GM12878 (cell line): ENCODE results near the gene MVK.

Experiments used
- CBX5 ChIP-seq: sonication (generic); IDR thresholded peaks from 2 replicates; pipeline ENCODE4 v1.6.1; 2016; ENCODE audit warnings: low read depth, moderate library complexity, mild to moderate bottlenecking, inconsistent platforms
- CEBPB ChIP-seq, 2 experiments: fragments of 150-350 bp in 1 of 2; IDR thresholded peaks; 2 replicates each; pipeline ENCODE4 v1.6.1; 2012 to 2014; ENCODE audit warnings: low read depth in 2 of 2, low read length in 2 of 2, borderline replicate concordance in 1 of 2, inconsistent platforms in 1 of 2
- FOXK2 ChIP-seq: fragments of 450-650 bp; IDR thresholded peaks from 2 replicates; pipeline ENCODE4 v1.6.1; 2017; ENCODE audit warnings: mild to moderate bottlenecking, moderate library complexity
- MEF2B ChIP-seq: fragments of 450-650 bp; IDR thresholded peaks from 2 replicates; pipeline ENCODE4 v1.6.1; 2018; ENCODE audit warnings: mild to moderate bottlenecking, moderate library complexity; ENCODE audit not compliant: partially characterized antibody, poor library complexity, severe bottlenecking
- NFIC ChIP-seq: IDR thresholded peaks from 2 replicates; pipeline ENCODE4 v1.6.1; 2012; ENCODE audit warnings: low read depth, mild to moderate bottlenecking, inconsistent platforms, low read length, moderate library complexity
- POLR2AphosphoS5 ChIP-seq: IDR thresholded peaks from 2 replicates; pipeline ENCODE4 v1.6.1; 2011; ENCODE audit warnings: mild to moderate bottlenecking, low read length, inconsistent platforms
- RCOR1 ChIP-seq: conservative IDR thresholded peaks from 2 replicates; pipeline ENCODE4 v1.6.1; 2012; ENCODE audit warnings: low read depth, low read length, improper control_type of control experiment
- SIN3A ChIP-seq: IDR thresholded peaks from 2 replicates; pipeline ENCODE4 v1.6.1; 2012; ENCODE audit warnings: low read depth, low read length, improper control_type of control experiment
- SP1 ChIP-seq: IDR thresholded peaks from one replicate; pipeline ENCODE4 v1.6.1; 2011; ENCODE audit warnings: low read depth, low read length
- STAT3 ChIP-seq: IDR thresholded peaks from 2 replicates; pipeline ENCODE4 v1.6.1; 2011; ENCODE audit warnings: low read depth, low read length, improper control_type of control experiment
- TAF1 ChIP-seq: IDR thresholded peaks from 2 replicates; pipeline ENCODE4 v1.6.1; 2011; ENCODE audit warnings: mild to moderate bottlenecking, low read depth, low read length, borderline replicate concordance
- TF ChIP-seq, protein P1 (sequence below), 3 experiments: IDR thresholded peaks in 2 of 3; conservative IDR thresholded peaks in 1 of 3; 2 replicates each; pipeline ENCODE4 v1.5.1; 2011; ENCODE audit warnings: low read depth in 3 of 3, low read length in 3 of 3, mild to moderate bottlenecking in 3 of 3, control low read depth in 2 of 3, moderate library complexity in 2 of 3, inconsistent platforms in 1 of 3, mixed read lengths in 1 of 3; ENCODE audit not compliant: control insufficient read depth in 2 of 3, insufficient read depth in 1 of 3; ENCODE audit errors: extremely low read depth in 1 of 3
- TF ChIP-seq, protein P2 (sequence below): IDR thresholded peaks from 2 replicates; pipeline ENCODE4 v1.6.1; 2012; ENCODE audit warnings: mild to moderate bottlenecking, low read depth, low read length

DNA sequence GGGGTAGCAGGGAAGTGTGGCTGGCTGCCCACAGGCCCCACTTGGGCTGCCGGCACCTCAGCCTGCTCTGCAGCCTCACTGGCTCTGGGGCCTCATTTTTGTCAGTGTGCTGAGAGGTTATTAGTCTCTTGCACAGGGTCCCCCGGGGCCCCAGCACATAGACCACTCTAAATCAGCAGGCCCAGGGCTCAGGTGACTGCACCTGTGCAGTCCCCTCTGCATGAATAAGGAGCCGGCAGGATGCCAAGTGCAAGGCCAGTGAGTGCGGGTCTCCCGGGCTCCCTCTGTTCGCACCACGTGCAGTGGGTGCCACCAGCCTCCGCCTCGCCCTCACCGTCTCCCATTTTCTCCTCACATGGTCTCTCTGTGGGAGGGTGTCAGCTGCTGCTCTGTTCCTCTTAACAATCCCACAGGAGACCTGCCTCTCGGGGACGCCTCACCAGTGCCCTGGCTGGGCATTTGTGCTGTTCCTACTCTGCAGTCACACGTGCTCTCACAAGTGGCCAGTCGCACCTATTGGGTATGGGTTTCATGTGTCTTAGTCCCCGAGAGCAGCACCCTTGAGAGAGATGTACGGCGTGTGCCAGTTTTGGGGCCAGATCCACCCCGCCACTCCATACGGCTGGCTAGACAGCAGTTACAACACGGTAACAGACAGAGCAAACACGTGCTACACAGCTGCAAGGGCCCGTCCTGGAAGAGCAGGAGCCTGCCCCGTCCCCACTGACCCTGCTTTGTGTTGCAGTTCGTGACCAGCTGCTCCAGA lies 40.7 kb upstream of the MVK start:
- TF ChIP-seq TAF1 = no peak
- TF ChIP-seq, protein P1, sequence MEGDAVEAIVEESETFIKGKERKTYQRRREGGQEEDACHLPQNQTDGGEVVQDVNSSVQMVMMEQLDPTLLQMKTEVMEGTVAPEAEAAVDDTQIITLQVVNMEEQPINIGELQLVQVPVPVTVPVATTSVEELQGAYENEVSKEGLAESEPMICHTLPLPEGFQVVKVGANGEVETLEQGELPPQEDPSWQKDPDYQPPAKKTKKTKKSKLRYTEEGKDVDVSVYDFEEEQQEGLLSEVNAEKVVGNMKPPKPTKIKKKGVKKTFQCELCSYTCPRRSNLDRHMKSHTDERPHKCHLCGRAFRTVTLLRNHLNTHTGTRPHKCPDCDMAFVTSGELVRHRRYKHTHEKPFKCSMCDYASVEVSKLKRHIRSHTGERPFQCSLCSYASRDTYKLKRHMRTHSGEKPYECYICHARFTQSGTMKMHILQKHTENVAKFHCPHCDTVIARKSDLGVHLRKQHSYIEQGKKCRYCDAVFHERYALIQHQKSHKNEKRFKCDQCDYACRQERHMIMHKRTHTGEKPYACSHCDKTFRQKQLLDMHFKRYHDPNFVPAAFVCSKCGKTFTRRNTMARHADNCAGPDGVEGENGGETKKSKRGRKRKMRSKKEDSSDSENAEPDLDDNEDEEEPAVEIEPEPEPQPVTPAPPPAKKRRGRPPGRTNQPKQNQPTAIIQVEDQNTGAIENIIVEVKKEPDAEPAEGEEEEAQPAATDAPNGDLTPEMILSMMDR (IDR thresholded peaks at IDR 0.05 in 2 of 3, conservative IDR thresholded peaks at IDR 0.05 in 1 of 3; ENCODE audit: control insufficient read depth in 2 of 3, extremely low read depth in 1 of 3, insufficient read depth in 1 of 3, low read depth in 3 of 3, low read length in 3 of 3) = no peak
- TF ChIP-seq CBX5 = no peak
- TF ChIP-seq NFIC = no peak
- TF ChIP-seq MEF2B = no peak
- no peak for TF ChIP-seq SIN3A
- no peak for TF ChIP-seq RCOR1
- TF ChIP-seq FOXK2 = no peak
- no peak for TF ChIP-seq POLR2AphosphoS5
- TF ChIP-seq SP1 = no peak
- TF ChIP-seq CEBPB (IDR thresholded peaks at IDR 0.05; ENCODE audit: borderline replicate concordance in 1 of 2, low read depth in 2 of 2, low read length in 2 of 2) = no peak
- no peak for TF ChIP-seq STAT3
- TF ChIP-seq, protein P2, sequence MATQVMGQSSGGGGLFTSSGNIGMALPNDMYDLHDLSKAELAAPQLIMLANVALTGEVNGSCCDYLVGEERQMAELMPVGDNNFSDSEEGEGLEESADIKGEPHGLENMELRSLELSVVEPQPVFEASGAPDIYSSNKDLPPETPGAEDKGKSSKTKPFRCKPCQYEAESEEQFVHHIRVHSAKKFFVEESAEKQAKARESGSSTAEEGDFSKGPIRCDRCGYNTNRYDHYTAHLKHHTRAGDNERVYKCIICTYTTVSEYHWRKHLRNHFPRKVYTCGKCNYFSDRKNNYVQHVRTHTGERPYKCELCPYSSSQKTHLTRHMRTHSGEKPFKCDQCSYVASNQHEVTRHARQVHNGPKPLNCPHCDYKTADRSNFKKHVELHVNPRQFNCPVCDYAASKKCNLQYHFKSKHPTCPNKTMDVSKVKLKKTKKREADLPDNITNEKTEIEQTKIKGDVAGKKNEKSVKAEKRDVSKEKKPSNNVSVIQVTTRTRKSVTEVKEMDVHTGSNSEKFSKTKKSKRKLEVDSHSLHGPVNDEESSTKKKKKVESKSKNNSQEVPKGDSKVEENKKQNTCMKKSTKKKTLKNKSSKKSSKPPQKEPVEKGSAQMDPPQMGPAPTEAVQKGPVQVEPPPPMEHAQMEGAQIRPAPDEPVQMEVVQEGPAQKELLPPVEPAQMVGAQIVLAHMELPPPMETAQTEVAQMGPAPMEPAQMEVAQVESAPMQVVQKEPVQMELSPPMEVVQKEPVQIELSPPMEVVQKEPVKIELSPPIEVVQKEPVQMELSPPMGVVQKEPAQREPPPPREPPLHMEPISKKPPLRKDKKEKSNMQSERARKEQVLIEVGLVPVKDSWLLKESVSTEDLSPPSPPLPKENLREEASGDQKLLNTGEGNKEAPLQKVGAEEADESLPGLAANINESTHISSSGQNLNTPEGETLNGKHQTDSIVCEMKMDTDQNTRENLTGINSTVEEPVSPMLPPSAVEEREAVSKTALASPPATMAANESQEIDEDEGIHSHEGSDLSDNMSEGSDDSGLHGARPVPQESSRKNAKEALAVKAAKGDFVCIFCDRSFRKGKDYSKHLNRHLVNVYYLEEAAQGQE = no peak
